ENCODE results near the gene DCAF4. TPM values are rescaled to one million over a fixed set of nuclear protein-coding genes. Genes with fewer than 3 reads are reported as not detected.

The DCAF4 gene
- total RNA-seq, 1 donor from 2014 or later, result 9.5 TPM

DNA sequence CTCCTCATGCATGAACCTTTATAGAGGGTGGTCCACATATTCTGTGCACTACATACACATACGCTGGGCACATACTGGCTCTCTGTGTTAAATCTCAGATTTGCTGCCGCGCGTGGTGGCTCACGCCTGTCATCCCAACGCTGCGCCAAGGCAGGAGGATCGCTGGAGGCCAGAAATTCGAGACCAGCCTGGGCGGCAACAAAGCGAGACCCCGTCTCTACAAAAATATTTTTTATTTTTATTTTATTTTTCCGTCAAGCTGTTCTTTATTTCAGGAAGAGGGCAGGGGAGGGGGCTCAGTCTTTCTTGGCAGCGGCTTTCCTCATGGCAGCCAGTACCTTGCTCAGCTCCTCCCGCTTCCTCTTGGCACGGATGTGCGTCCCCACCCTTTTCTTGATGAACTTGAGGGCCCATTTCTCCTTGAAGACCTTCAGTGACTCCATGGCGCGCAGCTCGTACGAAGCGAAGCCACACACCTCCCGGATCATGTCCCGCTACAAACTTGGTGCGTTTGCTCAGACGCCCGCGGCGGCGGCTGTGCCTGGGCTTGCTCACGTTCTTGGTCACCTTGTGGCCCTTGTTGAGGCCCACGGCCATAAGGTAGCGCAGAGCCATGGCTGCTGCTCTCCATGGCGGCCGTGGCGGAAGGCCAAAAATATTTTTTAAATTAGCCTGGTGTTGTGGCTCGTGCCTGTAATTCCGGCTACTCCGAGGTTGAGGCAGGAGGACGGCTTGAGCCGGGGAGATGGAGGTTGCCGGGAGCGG lies 3.2 kb downstream of the DCAF4 start:
- H3K36me3 Mint-ChIP-seq (ENCODE audit: low read depth), result no peaks in the 10 kb centered on the region
- TF ChIP-seq, protein P1, sequence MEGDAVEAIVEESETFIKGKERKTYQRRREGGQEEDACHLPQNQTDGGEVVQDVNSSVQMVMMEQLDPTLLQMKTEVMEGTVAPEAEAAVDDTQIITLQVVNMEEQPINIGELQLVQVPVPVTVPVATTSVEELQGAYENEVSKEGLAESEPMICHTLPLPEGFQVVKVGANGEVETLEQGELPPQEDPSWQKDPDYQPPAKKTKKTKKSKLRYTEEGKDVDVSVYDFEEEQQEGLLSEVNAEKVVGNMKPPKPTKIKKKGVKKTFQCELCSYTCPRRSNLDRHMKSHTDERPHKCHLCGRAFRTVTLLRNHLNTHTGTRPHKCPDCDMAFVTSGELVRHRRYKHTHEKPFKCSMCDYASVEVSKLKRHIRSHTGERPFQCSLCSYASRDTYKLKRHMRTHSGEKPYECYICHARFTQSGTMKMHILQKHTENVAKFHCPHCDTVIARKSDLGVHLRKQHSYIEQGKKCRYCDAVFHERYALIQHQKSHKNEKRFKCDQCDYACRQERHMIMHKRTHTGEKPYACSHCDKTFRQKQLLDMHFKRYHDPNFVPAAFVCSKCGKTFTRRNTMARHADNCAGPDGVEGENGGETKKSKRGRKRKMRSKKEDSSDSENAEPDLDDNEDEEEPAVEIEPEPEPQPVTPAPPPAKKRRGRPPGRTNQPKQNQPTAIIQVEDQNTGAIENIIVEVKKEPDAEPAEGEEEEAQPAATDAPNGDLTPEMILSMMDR (conservative IDR thresholded peaks at IDR 0.05), result no peak
- peak overlapping the region; percentile 31 for H3K4me3 Mint-ChIP-seq
- H3K27ac Mint-ChIP-seq (ENCODE audit: unreplicated experiment), result no peak overlapping the region
- H3K4me1 Mint-ChIP-seq, result peaks cover 15% of the 10 kb centered on the region
- H3K27me3 Mint-ChIP-seq (ENCODE audit: low read depth), result peaks cover 4% of the 10 kb centered on the region
- no peak for DNase-seq (ENCODE audit: low read depth, low spot score)
- H3K9me3 Mint-ChIP-seq, result no peaks in the 10 kb centered on the region

DNA sequence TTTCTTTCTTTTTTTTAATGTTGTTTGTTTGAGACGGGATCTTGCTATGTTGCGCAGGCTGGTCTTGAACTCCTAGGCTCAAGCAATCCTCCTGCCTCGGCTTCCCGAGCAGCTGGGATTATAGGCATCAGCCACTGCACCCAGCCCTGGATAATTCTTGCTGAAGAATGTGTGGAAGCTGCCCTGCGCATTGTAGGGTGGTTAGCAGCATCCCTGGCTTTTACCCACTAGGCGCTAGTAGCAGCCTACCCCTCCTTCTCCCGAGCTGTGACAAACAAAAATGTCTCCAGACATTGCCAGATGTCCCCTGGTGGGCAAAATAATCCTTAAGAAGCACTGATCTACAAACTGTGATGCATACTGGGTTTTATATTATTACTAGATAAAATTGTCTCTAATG lies 6.6 kb downstream of the DCAF4 start:
- no peaks in the 10 kb centered on the region for H3K36me3 Mint-ChIP-seq (ENCODE audit: low read depth)
- TF ChIP-seq, protein P1 (conservative IDR thresholded peaks at IDR 0.05), result no peak
- H3K9me3 Mint-ChIP-seq, result no peaks in the 10 kb centered on the region
- DNase-seq (ENCODE audit: low read depth, low spot score), result no peak
- no peak overlapping the region for H3K27ac Mint-ChIP-seq (ENCODE audit: unreplicated experiment)
- H3K27me3 Mint-ChIP-seq (ENCODE audit: low read depth), result no peaks in the 10 kb centered on the region
- H3K4me3 Mint-ChIP-seq, result no peak overlapping the region
- no peaks in the 10 kb centered on the region for H3K4me1 Mint-ChIP-seq

DNA sequence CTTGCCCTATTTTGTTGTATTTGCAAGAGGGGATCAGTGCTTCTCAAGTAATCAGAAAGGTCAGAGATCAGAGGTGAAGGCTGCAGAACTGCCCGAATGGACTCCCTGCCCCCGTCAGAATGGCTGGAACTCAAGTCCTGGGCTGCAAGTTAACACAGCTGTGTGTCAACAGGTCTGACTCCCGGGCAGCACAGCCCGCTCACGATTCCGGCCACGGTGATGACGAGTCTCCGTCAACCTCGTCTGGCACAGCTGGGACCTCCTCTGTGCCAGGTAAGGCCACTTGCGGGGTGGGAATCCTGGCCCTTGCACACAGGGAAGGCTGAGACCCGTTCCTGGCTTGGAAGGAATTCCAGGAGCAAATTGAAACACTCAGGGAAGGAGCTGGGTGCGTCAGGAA lies 13.4 kb downstream of the DCAF4 start:
- Mint-ChIP-seq H3K4me1 (peaks cover 8% of the 10 kb centered on the region), H3K27me3 (ENCODE audit: low read depth) (no peaks in the 10 kb centered on the region), H3K27ac (ENCODE audit: unreplicated experiment) (no peak overlapping the region), H3K4me3 (no peak overlapping the region), H3K36me3 (ENCODE audit: low read depth) (peaks cover 5% of the 10 kb centered on the region), H3K9me3 (no peaks in the 10 kb centered on the region)
- TF ChIP-seq, protein P1 (conservative IDR thresholded peaks at IDR 0.05), result no peak
- DNase-seq (ENCODE audit: low read depth, low spot score), result no peak

DNA sequence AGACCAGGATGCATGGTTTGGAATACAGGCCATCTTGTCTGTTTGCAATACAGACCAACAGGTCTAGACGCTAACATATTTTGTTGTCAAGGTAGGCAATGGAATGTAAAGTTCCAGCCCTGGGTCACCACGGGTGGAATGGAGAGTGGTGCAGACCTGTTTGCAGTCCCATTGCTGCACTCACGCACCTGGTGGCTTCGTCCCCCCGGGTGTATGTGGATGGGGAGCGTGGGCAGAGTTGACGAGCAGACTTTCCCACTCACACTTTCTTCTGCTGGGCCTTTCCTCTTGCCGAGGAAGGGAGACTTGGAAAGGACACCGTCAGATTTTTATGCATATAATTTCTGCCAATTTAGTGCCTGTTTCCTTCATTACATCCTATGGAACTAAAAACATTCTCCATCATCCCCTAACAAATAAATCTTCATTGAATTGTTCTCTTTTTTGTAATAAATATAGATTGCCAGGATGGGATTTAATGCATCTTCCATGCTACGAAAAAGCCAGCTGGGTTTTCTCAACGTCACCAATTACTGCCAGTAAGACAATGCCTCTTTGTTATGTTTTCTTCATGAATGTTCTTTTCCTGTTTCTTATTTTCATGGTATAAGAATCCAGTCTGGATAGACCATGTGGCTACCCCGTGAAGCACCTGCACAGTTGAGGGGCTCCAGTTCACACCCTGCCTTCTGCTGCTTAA lies 15.2 kb downstream of the DCAF4 start:
- TF ChIP-seq, protein P1 (conservative IDR thresholded peaks at IDR 0.05), result no peak
- H3K9me3 Mint-ChIP-seq, result no peaks in the 10 kb centered on the region
- DNase-seq (ENCODE audit: low read depth, low spot score), result no peak
- H3K27ac Mint-ChIP-seq (ENCODE audit: unreplicated experiment), result peak overlapping the region; percentile 74
- no peak overlapping the region for H3K4me3 Mint-ChIP-seq
- H3K27me3 Mint-ChIP-seq (ENCODE audit: low read depth), result no peaks in the 10 kb centered on the region
- H3K36me3 Mint-ChIP-seq (ENCODE audit: low read depth), result peaks cover 5% of the 10 kb centered on the region
- H3K4me1 Mint-ChIP-seq, result peaks cover 8% of the 10 kb centered on the region

DNA sequence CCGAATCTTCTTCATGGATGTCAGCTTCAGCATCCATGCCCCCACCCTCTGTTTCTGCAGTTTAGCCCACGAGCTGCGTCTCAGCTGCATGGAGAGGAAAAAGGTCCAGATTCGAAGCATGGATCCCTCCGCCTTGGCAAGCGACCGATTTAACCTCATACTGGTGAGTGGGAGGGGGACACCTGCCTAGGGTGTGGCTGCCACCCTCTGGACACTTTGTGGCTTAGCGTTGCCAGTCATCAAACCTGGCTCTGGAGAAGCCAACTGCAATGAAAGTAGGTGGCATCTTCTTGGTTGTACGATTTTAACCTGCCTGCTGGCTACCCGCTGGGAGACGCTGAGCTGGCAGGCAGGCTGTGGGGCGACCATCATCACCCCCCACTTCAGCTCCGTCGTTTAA lies 16.7 kb downstream of the DCAF4 start:
- no peak overlapping the region for H3K27ac Mint-ChIP-seq (ENCODE audit: unreplicated experiment)
- H3K4me1 Mint-ChIP-seq, result peaks cover 8% of the 10 kb centered on the region
- H3K9me3 Mint-ChIP-seq, result no peaks in the 10 kb centered on the region
- DNase-seq (ENCODE audit: low read depth, low spot score), result no peak
- H3K4me3 Mint-ChIP-seq, result no peak overlapping the region
- TF ChIP-seq, protein P1 (conservative IDR thresholded peaks at IDR 0.05), result no peak
- peaks cover 5% of the 10 kb centered on the region for H3K36me3 Mint-ChIP-seq (ENCODE audit: low read depth)
- H3K27me3 Mint-ChIP-seq (ENCODE audit: low read depth), result no peaks in the 10 kb centered on the region

All from neural crest cell (in vitro differentiated cells).